ENCODE data around the gene MEX3A.

DNA sequence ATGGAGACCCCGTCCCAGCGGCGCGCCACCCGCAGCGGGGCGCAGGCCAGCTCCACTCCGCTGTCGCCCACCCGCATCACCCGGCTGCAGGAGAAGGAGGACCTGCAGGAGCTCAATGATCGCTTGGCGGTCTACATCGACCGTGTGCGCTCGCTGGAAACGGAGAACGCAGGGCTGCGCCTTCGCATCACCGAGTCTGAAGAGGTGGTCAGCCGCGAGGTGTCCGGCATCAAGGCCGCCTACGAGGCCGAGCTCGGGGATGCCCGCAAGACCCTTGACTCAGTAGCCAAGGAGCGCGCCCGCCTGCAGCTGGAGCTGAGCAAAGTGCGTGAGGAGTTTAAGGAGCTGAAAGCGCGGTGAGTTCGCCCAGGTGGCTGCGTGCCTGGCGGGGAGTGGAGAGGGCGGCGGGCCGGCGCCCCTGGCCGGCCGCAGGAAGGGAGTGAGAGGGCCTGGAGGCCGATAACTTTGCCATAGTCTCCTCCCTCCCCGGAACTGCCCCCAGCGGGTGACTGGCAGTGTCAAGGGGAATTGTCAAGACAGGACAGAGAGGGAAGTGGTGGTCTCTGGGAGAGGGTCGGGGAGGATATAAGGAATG is 32.8 kb upstream of the MEX3A start:
- TF ChIP-seq CTCF (IDR thresholded peaks at IDR 0.05) (no peak), GABPB1 (CRISPR knock-in tag; IDR thresholded peaks at IDR 0.05) (no peak), ESRRA (CRISPR knock-in tag; IDR thresholded peaks at IDR 0.05; ENCODE audit: borderline replicate concordance) (no peak), FOXP4 (CRISPR knock-in tag; IDR thresholded peaks at IDR 0.05) (no peak), TEAD1 (CRISPR knock-in tag; IDR thresholded peaks at IDR 0.05) (0 out of 2 replicates have a peak, but pooled peaks have one; percentile 13)
- TF ChIP-seq, protein P1, sequence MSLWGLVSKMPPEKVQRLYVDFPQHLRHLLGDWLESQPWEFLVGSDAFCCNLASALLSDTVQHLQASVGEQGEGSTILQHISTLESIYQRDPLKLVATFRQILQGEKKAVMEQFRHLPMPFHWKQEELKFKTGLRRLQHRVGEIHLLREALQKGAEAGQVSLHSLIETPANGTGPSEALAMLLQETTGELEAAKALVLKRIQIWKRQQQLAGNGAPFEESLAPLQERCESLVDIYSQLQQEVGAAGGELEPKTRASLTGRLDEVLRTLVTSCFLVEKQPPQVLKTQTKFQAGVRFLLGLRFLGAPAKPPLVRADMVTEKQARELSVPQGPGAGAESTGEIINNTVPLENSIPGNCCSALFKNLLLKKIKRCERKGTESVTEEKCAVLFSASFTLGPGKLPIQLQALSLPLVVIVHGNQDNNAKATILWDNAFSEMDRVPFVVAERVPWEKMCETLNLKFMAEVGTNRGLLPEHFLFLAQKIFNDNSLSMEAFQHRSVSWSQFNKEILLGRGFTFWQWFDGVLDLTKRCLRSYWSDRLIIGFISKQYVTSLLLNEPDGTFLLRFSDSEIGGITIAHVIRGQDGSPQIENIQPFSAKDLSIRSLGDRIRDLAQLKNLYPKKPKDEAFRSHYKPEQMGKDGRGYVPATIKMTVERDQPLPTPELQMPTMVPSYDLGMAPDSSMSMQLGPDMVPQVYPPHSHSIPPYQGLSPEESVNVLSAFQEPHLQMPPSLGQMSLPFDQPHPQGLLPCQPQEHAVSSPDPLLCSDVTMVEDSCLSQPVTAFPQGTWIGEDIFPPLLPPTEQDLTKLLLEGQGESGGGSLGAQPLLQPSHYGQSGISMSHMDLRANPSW (CRISPR knock-in tag; conservative IDR thresholded peaks at IDR 0.05; ENCODE audit: low read depth) = no peak
- TF ChIP-seq, protein P2, sequence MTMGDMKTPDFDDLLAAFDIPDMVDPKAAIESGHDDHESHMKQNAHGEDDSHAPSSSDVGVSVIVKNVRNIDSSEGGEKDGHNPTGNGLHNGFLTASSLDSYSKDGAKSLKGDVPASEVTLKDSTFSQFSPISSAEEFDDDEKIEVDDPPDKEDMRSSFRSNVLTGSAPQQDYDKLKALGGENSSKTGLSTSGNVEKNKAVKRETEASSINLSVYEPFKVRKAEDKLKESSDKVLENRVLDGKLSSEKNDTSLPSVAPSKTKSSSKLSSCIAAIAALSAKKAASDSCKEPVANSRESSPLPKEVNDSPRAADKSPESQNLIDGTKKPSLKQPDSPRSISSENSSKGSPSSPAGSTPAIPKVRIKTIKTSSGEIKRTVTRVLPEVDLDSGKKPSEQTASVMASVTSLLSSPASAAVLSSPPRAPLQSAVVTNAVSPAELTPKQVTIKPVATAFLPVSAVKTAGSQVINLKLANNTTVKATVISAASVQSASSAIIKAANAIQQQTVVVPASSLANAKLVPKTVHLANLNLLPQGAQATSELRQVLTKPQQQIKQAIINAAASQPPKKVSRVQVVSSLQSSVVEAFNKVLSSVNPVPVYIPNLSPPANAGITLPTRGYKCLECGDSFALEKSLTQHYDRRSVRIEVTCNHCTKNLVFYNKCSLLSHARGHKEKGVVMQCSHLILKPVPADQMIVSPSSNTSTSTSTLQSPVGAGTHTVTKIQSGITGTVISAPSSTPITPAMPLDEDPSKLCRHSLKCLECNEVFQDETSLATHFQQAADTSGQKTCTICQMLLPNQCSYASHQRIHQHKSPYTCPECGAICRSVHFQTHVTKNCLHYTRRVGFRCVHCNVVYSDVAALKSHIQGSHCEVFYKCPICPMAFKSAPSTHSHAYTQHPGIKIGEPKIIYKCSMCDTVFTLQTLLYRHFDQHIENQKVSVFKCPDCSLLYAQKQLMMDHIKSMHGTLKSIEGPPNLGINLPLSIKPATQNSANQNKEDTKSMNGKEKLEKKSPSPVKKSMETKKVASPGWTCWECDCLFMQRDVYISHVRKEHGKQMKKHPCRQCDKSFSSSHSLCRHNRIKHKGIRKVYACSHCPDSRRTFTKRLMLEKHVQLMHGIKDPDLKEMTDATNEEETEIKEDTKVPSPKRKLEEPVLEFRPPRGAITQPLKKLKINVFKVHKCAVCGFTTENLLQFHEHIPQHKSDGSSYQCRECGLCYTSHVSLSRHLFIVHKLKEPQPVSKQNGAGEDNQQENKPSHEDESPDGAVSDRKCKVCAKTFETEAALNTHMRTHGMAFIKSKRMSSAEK (CRISPR knock-in tag; IDR thresholded peaks at IDR 0.05; ENCODE audit: borderline replicate concordance) = no peak

Data from WTC11 (cell line).